Measurements from ENCODE around the gene MRPL22. TPM values are rescaled to one million over a fixed set of nuclear protein-coding genes. Genes with fewer than 3 reads are reported as not detected.
"Not testable (repeated sequence)": the region's sequence is repeated elsewhere in the genome, so short reads cannot be mapped to it uniquely, and the experiment has no call there.

Gene MRPL22
- total RNA-seq, 1 donor: 11.7 TPM

DNA sequence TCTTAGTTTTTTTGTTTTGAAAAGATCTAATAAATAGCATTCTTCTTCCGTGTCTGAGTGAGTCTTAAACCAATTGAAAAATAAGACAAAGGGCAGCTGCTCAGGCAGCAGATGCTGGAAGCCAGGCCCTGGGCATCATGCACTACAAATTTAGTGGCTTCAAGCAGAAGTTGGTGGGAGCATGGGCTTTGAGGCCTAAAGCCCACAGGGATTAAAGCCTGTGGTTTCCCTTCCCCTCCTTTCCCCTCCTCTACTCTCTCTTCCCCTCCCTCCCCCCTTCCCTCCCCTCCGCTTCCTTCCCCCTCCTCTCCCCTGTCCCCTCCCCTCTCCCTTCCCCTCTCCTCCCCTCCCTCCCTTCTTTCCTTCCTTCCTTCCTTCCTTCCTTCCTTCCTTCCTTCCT is 52.6 kb downstream of the MRPL22 start:
- no peak overlapping the region for H3K4me3 ChIP-seq (ENCODE audit: low read depth, low read length)
- TF ChIP-seq, protein P1, sequence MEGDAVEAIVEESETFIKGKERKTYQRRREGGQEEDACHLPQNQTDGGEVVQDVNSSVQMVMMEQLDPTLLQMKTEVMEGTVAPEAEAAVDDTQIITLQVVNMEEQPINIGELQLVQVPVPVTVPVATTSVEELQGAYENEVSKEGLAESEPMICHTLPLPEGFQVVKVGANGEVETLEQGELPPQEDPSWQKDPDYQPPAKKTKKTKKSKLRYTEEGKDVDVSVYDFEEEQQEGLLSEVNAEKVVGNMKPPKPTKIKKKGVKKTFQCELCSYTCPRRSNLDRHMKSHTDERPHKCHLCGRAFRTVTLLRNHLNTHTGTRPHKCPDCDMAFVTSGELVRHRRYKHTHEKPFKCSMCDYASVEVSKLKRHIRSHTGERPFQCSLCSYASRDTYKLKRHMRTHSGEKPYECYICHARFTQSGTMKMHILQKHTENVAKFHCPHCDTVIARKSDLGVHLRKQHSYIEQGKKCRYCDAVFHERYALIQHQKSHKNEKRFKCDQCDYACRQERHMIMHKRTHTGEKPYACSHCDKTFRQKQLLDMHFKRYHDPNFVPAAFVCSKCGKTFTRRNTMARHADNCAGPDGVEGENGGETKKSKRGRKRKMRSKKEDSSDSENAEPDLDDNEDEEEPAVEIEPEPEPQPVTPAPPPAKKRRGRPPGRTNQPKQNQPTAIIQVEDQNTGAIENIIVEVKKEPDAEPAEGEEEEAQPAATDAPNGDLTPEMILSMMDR (IDR thresholded peaks at IDR 0.05; ENCODE audit: insufficient read depth, low read depth, low read length): no peak
- DNase-seq (ENCODE audit: low read depth): no peak

DNA sequence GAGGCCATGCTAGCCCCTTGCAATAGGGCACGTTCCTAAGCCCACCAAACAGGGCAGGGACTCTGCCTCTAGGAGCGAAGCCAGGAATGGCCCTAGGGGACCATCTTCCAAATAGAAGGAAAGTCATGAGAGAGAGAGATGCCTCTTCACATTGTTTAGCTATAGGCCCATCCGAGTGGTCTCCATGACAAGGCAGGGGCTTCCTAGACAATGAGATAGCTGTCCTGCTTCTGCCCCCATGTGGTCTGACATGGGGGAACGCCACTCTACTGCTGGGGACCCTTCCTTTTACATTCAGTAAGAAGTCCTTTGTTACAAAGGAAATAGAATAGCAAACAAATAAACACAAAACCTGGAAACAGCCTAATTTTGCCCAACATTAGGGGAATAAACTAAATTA is 54.8 kb downstream of the MRPL22 start:
- TF ChIP-seq, protein P1 (IDR thresholded peaks at IDR 0.05; ENCODE audit: insufficient read depth, low read depth, low read length): peak; percentile 9
- no peak for DNase-seq (ENCODE audit: low read depth)

DNA sequence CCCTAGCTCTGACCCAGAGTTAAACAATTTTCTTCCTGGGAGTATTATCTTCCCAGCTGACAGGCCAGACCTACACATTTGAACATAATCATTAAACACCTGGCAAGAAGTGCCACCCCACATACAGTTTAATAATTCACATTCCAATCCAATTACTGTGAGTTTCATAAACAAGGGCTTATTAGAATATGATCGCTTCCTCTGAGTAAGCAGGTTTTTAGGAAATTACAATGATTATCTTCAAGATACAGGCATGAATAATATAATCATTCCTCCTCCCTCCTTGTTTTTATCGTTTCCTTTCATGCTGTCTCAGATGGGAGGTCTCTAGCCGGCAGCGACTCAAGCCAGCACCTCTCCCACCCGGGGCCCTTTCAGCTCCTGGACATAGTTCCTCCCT is 56.9 kb downstream of the MRPL22 start:
- TF ChIP-seq, protein P1 (IDR thresholded peaks at IDR 0.05; ENCODE audit: insufficient read depth, low read depth, low read length): no peak
- no peak overlapping the region for H3K4me3 ChIP-seq (ENCODE audit: low read depth, low read length)
- DNase-seq (ENCODE audit: low read depth): peak; percentile 27

More for the DNA sequence above, 54.8 kb downstream of the MRPL22 start:
- no peak overlapping the region for H3K4me3 ChIP-seq (ENCODE audit: low read depth, low read length)

DNA sequence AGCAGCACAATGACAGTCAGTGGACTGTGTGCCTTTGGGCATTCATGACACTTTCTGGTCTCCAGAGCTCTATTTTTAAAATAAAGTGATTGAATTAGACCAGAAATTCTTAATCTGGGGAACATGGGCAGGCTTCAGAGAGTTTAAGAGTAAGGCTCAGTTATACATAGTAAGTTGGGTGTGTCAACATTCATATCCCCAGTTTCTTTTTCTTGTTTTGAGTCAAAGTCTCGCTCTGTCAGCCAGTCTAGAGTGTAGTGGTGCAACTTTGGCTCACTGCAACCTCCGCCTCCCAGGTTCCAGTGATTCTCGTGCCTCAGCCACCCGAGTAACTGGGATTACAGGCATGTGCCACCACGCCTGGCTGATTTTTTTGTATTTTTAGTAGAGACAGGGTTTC is 59.0 kb downstream of the MRPL22 start:
- no peak for DNase-seq (ENCODE audit: low read depth)
- no peak overlapping the region for H3K4me3 ChIP-seq (ENCODE audit: low read depth, low read length)
- TF ChIP-seq, protein P1 (IDR thresholded peaks at IDR 0.05; ENCODE audit: insufficient read depth, low read depth, low read length): no peak

DNA sequence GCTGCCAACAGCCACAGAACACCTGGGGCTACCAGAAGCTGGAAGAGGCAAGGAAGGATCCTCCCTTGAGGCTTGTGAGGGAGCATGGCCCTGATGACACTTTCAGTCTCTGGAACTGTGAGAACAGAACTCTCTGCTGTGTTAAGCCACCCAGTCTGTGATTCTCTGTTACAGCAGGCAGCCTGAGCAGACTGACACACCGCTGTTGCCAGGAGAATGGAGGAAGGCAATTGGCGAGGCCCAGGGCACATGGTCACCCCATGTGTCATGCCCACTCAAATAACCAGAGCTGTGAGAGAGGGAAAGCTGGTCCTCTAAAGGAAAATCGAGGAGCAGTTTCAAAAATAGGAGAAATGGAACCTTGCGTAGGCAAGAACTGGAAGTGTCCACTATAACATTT is 60.6 kb downstream of the MRPL22 start:
- no peak overlapping the region for H3K4me3 ChIP-seq (ENCODE audit: low read depth, low read length)
- DNase-seq (ENCODE audit: low read depth): no peak
- TF ChIP-seq, protein P1 (IDR thresholded peaks at IDR 0.05; ENCODE audit: insufficient read depth, low read depth, low read length): no peak

DNA sequence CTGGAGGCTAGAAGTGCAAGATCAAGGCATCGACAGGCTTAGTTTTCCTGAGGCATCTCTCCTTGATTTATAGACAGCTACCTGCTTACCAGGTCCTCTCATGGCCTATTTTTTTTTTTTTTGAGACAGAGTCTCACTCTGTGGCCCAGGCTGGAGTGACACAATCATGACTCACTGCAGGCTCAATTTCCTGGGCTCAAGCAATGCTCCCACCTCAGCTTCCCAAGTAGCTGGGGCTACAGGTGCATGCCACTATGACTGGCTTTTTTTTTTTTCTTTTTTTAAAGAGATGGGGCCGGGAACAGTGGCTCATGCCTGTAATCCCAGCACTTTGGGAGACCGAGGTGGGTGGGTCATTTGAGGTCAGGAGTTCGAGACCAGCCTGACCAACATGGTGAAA is 61.8 kb downstream of the MRPL22 start:
- not testable (repeated sequence) for H3K4me3 ChIP-seq (ENCODE audit: low read depth, low read length); DNase-seq (ENCODE audit: low read depth)

DNA sequence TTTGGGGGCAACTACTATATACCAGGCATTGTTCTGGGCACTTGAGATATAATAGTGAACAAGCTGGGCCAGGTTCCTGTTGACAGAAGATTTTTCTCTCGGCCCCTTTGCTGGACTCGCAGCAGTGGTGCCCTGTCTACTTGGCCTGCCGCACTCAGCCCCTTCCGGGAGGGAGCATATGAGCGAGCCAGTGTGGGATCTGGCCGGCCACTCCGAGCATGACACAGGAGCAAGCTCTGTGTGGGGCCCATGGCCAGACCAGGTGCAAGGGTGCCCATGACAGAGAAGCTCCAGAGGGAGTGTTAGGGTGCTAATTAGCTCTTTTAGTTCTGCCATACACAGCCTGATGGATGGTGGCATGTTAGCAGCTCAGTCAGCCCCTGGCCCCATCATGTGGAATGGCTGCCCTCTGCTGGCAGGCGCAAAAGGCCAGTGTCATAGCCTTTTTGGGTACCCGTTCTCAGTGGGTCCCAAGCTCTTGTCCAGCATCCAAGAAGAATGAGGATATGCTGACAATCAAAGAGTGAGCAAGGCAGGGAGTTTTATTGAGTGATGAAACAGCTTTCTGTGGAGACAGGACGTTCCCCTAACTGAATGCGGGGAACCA is 63.4 kb downstream of the MRPL22 start:
- no peak overlapping the region for H3K4me3 ChIP-seq (ENCODE audit: low read depth, low read length)
- DNase-seq (ENCODE audit: low read depth): peak; percentile 18
- TF ChIP-seq, protein P1 (IDR thresholded peaks at IDR 0.05; ENCODE audit: insufficient read depth, low read depth, low read length): peak; percentile 61

DNA sequence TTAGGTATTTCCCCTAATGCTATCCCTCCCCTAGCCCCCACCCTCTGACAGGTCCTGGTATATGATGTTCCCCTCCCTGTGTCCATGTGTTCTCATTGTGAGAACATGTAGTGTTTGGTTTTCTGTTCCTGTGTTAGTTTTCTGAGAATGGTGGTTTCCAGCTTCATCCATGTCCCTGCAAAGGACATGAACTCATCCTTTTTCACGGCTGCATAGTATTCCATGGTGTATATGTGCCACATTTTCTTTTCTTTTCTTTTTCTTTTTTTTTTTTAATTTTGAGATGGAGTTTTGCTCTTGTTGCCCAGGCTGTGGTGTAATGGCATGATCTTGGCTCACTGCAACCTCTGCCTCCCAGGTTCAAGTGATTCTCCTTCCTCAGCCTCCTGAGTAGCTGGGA is 65.4 kb downstream of the MRPL22 start:
- not testable (repeated sequence) for H3K4me3 ChIP-seq (ENCODE audit: low read depth, low read length); DNase-seq (ENCODE audit: low read depth)
